HEK293 (cell line): Measurements from ENCODE around the gene ZNF860.

ENCODE experiments used
- ZNF157 ChIP-seq: fragments of 450-650 bp; formaldehyde crosslinking; IDR thresholded peaks from 2 replicates; pipeline ENCODE4 v1.5.1; 2016; ENCODE audit warnings: missing biosample characterization, missing genetic modification characterization
- TF ChIP-seq, protein P1 (sequence below): fragments of 450-650 bp; formaldehyde crosslinking; IDR thresholded peaks from 2 replicates; pipeline ENCODE4 v1.5.1; 2016; ENCODE audit warnings: missing biosample characterization, missing genetic modification characterization

DNA sequence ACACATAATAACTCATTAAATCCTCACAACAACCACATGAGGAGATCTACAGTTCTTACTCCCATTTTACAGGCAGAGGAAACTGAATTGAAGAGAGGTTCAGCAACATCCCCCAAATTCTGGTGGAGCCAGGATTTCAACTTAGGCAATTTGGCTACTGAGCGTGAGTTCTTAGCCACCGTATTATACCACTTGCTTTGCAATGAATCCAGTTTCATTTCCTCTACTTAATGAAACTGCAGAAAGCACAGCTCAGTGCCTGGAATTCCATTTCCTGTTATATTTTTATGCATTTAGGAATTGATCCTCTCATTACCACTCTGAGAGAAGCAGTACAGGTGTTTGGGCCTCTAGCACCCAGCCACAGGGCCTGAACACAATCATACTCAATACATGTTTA, 4.3 kb downstream of the ZNF860 start:
- TF ChIP-seq, protein P1, sequence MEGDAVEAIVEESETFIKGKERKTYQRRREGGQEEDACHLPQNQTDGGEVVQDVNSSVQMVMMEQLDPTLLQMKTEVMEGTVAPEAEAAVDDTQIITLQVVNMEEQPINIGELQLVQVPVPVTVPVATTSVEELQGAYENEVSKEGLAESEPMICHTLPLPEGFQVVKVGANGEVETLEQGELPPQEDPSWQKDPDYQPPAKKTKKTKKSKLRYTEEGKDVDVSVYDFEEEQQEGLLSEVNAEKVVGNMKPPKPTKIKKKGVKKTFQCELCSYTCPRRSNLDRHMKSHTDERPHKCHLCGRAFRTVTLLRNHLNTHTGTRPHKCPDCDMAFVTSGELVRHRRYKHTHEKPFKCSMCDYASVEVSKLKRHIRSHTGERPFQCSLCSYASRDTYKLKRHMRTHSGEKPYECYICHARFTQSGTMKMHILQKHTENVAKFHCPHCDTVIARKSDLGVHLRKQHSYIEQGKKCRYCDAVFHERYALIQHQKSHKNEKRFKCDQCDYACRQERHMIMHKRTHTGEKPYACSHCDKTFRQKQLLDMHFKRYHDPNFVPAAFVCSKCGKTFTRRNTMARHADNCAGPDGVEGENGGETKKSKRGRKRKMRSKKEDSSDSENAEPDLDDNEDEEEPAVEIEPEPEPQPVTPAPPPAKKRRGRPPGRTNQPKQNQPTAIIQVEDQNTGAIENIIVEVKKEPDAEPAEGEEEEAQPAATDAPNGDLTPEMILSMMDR (tag by site-specific recombination) = no peak
- TF ChIP-seq ZNF157 (tag by site-specific recombination) = no peak
